ENCODE data around the gene TNXB.
"Not testable (repeated sequence)": the region's sequence is repeated elsewhere in the genome, so short reads cannot be mapped to it uniquely, and the experiment has no call there.

The TNXB gene

DNA sequence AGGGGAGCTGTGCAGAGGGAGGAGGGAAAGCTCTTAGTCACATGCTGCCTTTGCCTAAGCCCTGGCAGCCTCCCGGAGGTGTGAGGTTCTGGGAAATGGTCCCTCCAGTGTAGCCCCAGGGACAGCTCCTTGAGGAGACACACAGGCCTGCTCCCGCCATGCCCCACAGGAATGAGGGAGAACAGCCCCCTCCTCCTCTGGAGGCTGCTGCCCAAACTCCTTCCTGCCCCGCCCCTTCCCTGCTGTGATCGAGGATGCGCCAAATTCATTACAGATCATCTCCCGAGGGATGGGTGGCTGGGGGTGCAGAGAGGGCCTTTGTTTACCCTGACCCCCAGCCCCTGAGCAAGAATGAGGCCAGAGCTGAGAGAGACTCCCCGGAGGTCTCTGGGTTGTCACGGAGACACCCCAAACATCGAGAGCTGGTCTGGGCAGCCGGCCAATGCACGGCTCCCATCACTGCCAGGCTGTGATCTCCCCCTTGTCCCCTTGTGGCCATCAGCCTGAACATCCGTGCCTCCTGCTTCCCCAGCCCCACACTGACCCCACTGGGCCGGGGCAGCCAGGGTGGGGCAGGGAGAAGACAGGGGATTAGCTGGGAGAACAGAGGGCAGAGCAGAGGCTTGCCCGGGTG is 62.6 kb downstream of the TNXB start:
- Mint-ChIP-seq H3K9me3 (no peaks in the 10 kb centered on the region), H3K27ac (no peak overlapping the region), H3K4me1 (ENCODE audit: low read depth) (peaks cover 8% of the 10 kb centered on the region), H3K36me3 (ENCODE audit: low read depth) (no peaks in the 10 kb centered on the region), H3K4me3 (no peak overlapping the region), H3K27me3 (peaks cover 19% of the 10 kb centered on the region)
- intact Hi-C loops (cut with micrococcal nuclease), result no loop called here

GRCh38 chr6:32045811-32046449 is 63.2 kb downstream of the TNXB start:
- Mint-ChIP-seq H3K4me1 (ENCODE audit: low read depth) (peaks cover 8% of the 10 kb centered on the region), H3K27me3 (peaks cover 17% of the 10 kb centered on the region), H3K4me3 (no peak overlapping the region), H3K27ac (no peak overlapping the region), H3K36me3 (ENCODE audit: low read depth) (no peaks in the 10 kb centered on the region), H3K9me3 (no peaks in the 10 kb centered on the region)
- intact Hi-C loops (cut with micrococcal nuclease), result no loop called here

- H3K4me1 Mint-ChIP-seq (ENCODE audit: low read depth); H3K4me3 Mint-ChIP-seq; intact Hi-C loops (cut with micrococcal nuclease); H3K27ac Mint-ChIP-seq; H3K36me3 Mint-ChIP-seq (ENCODE audit: low read depth); H3K9me3 Mint-ChIP-seq: not testable (repeated sequence)
- peaks cover 12% of the 10 kb centered on the region for H3K27me3 Mint-ChIP-seq
Measured at GRCh38 chr6:32044916-32045315, 64.2 kb downstream of the TNXB start.

DNA sequence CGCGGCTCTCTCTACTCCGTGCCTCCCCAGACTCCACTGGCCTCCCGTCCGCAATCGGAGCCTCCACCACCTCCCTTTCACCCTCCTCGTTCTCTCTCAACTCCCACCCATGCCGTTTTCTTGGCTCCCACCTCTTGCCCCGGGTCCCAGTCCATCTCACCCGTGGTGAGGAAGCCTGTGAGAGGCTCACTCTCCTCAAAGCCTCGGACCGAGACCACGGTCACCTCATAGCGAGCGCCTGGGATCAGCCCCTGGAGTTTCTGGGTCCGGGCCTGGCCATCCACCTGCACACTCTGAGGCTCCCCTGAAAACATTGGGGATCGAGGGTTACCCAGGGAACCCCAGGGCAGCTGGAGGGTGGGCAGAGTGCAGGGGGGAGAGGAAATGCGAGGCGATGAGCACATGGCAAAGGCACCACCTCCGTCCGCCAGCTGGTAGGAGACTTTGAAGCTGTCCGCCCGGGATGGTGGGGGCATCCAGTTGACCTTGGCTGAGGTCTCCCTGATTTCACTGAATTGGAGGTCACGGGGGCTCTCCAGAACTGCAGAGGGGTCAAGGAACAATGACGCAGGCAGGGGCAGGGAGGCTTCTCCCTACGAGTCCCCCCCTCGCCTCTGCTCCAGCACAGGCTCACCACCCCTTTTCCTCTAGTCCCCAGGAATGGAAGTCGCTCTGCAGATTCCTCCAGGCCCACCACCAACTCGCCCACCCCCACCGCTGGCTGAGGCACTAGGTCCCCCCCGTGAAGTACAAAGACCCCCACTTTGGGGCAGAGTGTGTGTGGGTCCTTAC is 65.4 kb downstream of the TNXB start:
- H3K4me3 Mint-ChIP-seq; H3K27ac Mint-ChIP-seq; H3K36me3 Mint-ChIP-seq (ENCODE audit: low read depth); H3K4me1 Mint-ChIP-seq (ENCODE audit: low read depth); H3K27me3 Mint-ChIP-seq; intact Hi-C loops (cut with micrococcal nuclease); H3K9me3 Mint-ChIP-seq: not testable (repeated sequence)

DNA sequence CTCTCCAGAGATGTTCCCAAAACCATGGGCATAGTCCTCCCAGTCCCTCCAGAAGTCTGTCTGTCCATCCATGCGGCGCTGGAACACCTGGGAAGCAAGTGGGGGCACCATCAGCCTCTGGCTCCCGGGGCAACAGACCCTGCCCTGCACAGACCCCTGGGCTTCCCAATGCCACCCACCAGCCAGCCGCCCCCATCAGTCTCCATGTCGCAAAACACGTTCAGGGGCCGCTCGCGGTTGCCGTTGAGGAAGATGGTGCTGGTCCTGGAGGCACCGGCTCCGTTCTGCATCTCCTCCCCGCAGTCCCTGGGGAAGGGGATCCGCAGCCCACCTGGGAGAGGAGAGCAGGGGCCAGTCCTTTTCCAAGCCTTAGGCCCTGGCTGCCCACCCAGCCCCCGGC is 66.9 kb downstream of the TNXB start:
- H3K4me3 Mint-ChIP-seq; H3K9me3 Mint-ChIP-seq; H3K27me3 Mint-ChIP-seq; H3K27ac Mint-ChIP-seq; H3K4me1 Mint-ChIP-seq (ENCODE audit: low read depth); intact Hi-C loops (cut with micrococcal nuclease); H3K36me3 Mint-ChIP-seq (ENCODE audit: low read depth): not testable (repeated sequence)

DNA sequence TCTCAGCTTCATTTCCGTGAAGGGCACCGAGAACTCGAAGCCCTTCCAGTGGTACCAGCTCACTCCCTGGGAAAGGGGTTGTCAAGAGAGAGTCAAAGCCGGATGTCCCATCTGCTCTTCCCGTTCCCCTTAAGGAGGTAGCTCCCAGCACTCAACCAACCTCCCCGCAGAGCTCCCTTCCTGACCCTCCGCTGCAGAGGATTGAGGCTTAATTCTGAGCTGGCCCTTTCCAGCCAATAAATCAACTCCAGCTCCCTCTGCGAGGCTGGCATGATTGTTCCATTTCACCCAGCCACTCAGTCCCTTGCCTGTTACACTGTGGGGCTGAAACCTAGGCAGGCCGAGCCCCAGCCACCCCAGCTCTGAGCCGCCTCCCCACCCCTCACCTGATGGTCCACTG is 67.8 kb downstream of the TNXB start:
- H3K36me3 Mint-ChIP-seq (ENCODE audit: low read depth); H3K27me3 Mint-ChIP-seq; H3K9me3 Mint-ChIP-seq; H3K4me3 Mint-ChIP-seq; H3K27ac Mint-ChIP-seq; intact Hi-C loops (cut with micrococcal nuclease); H3K4me1 Mint-ChIP-seq (ENCODE audit: low read depth): not testable (repeated sequence)

GRCh38 chr6:32041050-32041321 is 68.2 kb downstream of the TNXB start:
- intact Hi-C loops (cut with micrococcal nuclease), result not testable (repeated sequence)

GRCh38 chr6:32040299-32041049 is 68.7 kb downstream of the TNXB start:
- H3K9me3 Mint-ChIP-seq; H3K4me3 Mint-ChIP-seq; intact Hi-C loops (cut with micrococcal nuclease); H3K36me3 Mint-ChIP-seq (ENCODE audit: low read depth); H3K27me3 Mint-ChIP-seq; H3K4me1 Mint-ChIP-seq (ENCODE audit: low read depth); H3K27ac Mint-ChIP-seq: not testable (repeated sequence)

More at GRCh38 chr6:32041050-32041321, 68.2 kb downstream of the TNXB start:
- not testable (repeated sequence) for H3K9me3 Mint-ChIP-seq; H3K4me1 Mint-ChIP-seq (ENCODE audit: low read depth); H3K36me3 Mint-ChIP-seq (ENCODE audit: low read depth); H3K4me3 Mint-ChIP-seq; H3K27me3 Mint-ChIP-seq; H3K27ac Mint-ChIP-seq

GRCh38 chr6:32039321-32040274 is 69.5 kb downstream of the TNXB start:
- H3K9me3 Mint-ChIP-seq; intact Hi-C loops (cut with micrococcal nuclease); H3K4me3 Mint-ChIP-seq; H3K27me3 Mint-ChIP-seq; H3K27ac Mint-ChIP-seq; H3K36me3 Mint-ChIP-seq (ENCODE audit: low read depth); H3K4me1 Mint-ChIP-seq (ENCODE audit: low read depth): not testable (repeated sequence)

DNA sequence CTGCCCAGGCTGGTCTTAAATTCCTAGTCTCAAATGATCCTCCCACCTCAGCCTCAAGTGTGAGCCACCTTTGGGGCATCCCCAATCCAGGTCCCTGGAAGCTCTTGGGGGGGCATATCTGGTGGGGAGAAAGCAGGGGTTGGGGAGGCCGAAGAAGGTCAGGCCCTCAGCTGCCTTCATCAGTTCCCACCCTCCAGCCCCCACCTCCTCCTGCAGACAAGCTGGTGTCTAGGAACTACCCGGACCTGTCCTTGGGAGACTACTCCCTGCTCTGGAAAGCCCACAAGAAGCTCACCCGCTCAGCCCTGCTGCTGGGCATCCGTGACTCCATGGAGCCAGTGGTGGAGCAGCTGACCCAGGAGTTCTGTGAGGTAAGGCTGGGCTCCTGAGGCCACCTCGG is 70.3 kb downstream of the TNXB start:
- H3K27me3 Mint-ChIP-seq; H3K27ac Mint-ChIP-seq; H3K36me3 Mint-ChIP-seq (ENCODE audit: low read depth); H3K4me3 Mint-ChIP-seq; H3K4me1 Mint-ChIP-seq (ENCODE audit: low read depth); H3K9me3 Mint-ChIP-seq; intact Hi-C loops (cut with micrococcal nuclease): not testable (repeated sequence)

- H3K4me3 Mint-ChIP-seq; H3K9me3 Mint-ChIP-seq; H3K27ac Mint-ChIP-seq; H3K27me3 Mint-ChIP-seq; intact Hi-C loops (cut with micrococcal nuclease); H3K4me1 Mint-ChIP-seq (ENCODE audit: low read depth); H3K36me3 Mint-ChIP-seq (ENCODE audit: low read depth): not testable (repeated sequence)
Measured at GRCh38 chr6:32037598-32038524, 71.3 kb downstream of the TNXB start, which contains the start of gene CYP21A2. TSS of gene CYP21A2 (plus strand) at chr6:32038415. CDS start at chr6:32038423, 8 bp downstream.

GRCh38 chr6:32037136-32037535 is 72.0 kb downstream of the TNXB start:
- H3K27me3 Mint-ChIP-seq; intact Hi-C loops (cut with micrococcal nuclease); H3K27ac Mint-ChIP-seq; H3K9me3 Mint-ChIP-seq; H3K4me1 Mint-ChIP-seq (ENCODE audit: low read depth); H3K36me3 Mint-ChIP-seq (ENCODE audit: low read depth); H3K4me3 Mint-ChIP-seq: not testable (repeated sequence)

Data from dendritic cell treated with granulocyte-macrophage colony-stimulating factor and Interleukin-4, amounts not matched to agents 40 ng/mL and 50 ng/mL, for 4 days (primary cell).